HG03521 (cell line): Measurements from ENCODE around the gene OR1N2.
"Not testable (repeated sequence)": the region's sequence is repeated elsewhere in the genome, so short reads cannot be mapped to it uniquely, and the experiment has no call there.

Experiments used
- ATAC-seq: cut with Tn5 transposase; IDR thresholded peaks from one replicate; pipeline ENCODE4 v1.9.1; 2021; ENCODE audit warnings: mild to moderate bottlenecking, moderate library complexity; ENCODE audit not compliant: unreplicated experiment

Gene OR1N2, protein sequence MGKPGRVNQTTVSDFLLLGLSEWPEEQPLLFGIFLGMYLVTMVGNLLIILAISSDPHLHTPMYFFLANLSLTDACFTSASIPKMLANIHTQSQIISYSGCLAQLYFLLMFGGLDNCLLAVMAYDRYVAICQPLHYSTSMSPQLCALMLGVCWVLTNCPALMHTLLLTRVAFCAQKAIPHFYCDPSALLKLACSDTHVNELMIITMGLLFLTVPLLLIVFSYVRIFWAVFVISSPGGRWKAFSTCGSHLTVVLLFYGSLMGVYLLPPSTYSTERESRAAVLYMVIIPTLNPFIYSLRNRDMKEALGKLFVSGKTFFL

GRCh38 chr9:122552812-122553211, at the start of gene OR1N2:
TSS of gene OR1N2 (plus strand) at chr9:122553112. CDS start at chr9:122553212, 100 bp downstream.
- no peak for ATAC-seq

DNA sequence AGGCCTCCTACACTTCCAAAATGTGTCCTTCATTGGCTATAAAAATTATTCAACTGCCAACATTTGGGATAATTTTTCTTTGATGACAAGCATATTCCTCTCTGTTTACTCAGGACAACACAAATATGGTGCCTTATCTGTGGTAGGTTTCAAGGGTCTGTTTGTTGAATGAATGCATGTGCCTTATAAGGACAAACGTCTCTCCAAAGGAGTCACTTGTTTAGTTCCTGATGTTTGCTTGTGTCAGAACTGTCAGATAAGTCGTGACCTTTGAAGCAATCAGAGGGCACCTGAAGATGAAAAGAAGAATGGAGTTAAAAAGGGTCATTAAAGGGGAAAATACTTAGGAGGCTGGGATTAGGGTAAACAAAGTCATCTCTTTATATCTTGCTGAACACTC, 45.9 kb upstream of the OR1N2 start:
- no peak for ATAC-seq

DNA sequence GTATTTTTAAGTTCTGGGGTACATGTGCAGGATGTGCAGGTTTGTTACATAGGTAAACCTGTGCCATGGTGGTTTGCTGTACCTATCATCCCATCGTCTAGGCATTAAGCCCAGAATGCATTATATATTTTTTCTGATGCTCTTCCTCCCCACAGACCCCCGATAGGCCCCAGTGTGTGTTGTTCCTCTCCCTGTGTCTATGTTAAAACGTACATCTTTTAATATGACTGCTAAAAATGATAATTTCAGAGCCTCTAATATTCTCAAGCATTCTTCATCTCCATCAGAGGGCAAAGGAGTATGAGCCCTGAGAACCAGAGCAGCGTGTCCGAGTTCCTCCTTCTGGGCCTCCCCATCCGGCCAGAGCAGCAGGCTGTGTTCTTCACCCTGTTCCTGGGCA, 42.4 kb upstream of the OR1N2 start, which contains the start of gene OR1J2:
OR1J2 (plus strand) TSS at position 301 of the 400 bp plus-strand sequence; CDS start at position 301, 0 bp downstream.
- no peak for ATAC-seq

- ATAC-seq, result no peak
These were observed 34.7 kb upstream of the OR1N2 start for GRCh38 chr9:122518226-122518625.

GRCh38 chr9:122518841-122519240, 34.1 kb upstream of the OR1N2 start, which contains the start of gene OR1J4:
TSS of gene OR1J4 (plus strand) at chr9:122519141. CDS start at chr9:122519141, 0 bp downstream.
- no peak for ATAC-seq

DNA sequence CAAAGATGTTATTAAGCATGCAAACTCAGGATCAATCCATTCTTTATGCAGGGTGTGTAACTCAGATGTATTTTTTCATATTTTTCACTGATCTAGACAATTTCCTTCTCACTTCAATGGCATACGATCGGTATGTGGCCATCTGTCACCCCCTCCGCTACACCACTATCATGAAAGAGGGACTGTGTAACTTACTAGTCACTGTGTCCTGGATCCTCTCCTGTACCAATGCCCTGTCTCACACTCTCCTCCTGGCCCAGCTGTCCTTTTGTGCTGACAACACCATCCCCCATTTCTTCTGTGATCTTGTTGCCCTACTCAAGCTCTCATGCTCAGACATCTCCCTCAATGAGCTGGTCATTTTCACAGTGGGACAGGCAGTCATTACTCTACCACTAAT, 33.5 kb upstream of the OR1N2 start:
- ATAC-seq, result no peak

- ATAC-seq, result no peak
These were observed 26.3 kb upstream of the OR1N2 start for GRCh38 chr9:122526602-122527001.

DNA sequence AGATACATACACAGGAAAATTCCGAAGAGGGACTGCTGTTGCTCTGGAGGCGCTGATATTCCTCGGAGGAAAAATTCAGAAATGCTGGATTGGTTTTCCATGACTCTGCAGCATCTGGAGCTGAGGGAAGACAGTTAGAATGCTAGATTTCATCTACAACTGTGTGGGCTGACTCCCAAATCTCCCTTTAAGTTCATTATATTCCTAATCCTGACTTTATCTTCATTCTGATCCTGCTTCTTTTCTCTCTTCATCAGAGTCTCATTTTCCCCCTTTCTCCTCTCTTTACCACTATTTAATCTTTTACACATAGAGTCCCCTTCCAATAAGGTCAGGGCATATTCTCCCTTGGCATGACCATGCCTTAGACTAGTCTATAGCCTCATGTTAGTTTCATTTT, 25.7 kb upstream of the OR1N2 start, which contains the start of gene OR1N1:
OR1N1 (minus strand) TSS at position 101 of the 400 bp plus-strand sequence; CDS start at position 101, 0 bp downstream.
- no peak for ATAC-seq

DNA sequence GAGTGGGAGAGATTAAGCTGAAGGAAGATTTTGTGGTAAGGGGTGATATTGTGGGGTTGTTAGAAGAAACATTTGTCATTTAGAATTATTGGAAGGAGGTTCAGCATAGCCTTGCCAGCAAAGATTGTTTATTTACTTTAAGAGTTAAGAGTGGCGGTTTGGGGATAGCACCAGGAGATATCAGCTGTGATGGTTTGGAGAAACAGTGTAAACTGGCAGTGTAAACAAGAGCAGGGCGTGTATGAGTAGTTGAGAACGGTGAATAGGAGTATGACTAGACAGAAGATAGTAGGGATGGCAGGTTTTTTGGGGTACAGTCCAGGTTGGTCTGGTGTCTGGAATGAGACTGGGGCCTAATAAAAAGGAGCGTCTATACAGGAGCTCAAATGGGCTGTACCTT, 21.8 kb upstream of the OR1N2 start:
- ATAC-seq, result not testable (repeated sequence)

DNA sequence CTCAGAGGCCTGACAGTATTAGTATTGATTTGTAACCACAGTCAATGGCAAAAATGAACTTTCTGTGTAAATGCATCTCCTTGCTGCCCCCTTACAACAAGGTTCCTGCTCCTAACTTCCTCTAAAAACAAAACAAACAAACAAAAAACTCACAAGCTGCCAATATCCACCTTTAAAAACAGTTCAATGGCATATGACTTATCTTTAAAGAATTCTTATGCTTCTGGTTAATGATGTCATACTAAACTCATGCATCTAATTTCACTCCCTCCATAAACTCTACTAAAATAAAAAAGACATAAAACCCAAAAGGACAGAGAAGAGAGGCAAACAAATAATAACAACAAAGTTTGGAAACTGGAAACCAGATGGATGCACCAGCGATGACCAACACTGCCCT, 16.8 kb upstream of the OR1N2 start:
- ATAC-seq, result no peak

DNA sequence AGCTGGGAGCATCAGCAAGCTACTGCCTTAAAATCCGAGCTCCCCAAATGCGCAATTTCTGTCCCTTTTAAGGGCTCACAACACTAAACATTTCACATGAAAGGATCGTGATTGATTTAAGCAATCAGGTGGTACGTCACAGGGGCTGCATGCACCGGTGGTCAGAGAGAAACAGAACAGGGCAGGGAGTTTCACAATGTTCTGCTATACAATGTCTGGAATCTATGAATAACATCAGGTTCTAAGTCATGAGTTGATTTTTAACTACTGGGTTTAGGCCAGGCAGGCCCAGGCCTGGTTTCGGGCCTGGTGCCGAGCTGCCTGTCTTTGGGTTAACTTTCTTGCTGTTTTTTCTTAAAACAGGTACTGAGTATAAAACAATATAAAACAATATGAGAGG, 15.8 kb upstream of the OR1N2 start:
- not testable (repeated sequence) for ATAC-seq

- no peak for ATAC-seq
These were observed 14.2 kb upstream of the OR1N2 start for GRCh38 chr9:122538757-122539156.

DNA sequence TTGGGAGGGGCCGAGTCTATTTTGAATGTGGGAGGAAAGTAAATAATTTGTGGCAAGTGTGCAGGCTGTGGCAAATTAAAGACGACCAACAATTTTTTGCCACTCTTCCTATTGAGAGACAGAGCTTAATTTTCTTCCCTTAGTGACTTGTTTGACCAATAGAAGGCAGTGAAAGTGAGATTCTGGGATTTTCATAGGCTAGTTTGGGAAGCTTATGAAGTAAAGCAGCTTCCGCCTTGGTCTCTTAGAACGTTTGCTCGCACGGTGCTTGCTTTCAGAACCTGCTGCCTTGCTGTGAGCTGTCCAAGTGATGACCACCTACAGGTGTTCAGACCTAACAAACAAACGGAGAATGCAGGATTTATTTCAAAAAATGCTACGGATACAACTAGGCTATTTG, 6.7 kb upstream of the OR1N2 start:
- no peak for ATAC-seq

GRCh38 chr9:122551371-122551770, 1.5 kb upstream of the OR1N2 start:
- no peak for ATAC-seq

GRCh38 chr9:122561446-122561845, 8.5 kb downstream of the OR1N2 start:
- ATAC-seq, result no peak

DNA sequence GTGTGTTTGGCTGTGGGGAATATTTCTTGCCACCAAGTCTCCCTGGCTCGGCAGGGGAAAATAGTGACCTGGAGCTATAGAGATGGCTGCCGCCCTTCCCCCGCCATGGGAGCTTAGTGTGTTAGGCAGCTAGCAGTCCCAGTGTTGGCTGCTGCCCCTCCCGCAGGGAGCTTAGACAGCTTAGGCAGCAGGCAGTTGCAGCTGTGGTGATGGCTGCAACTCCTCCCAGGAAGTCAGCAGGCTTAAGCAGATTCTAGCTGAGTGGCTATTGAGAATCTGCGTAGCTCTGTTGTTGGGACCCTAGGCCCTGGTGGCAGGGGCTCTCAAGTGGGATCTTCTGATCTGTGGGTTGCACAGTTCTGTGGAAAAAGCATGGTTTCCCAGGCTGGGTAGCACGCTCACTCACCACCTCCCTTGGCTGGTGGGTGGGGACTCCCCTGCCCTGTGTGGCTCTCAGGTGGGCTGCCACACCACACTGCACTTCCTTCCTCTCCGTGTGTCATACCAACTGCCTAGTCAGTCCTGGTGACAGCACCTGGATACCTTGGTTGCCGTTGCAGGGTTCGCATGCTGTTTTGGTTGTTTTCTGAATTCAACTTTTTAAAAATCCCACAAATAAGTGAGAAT, 9.3 kb downstream of the OR1N2 start:
- ATAC-seq, result no peak

GRCh38 chr9:122567901-122568300, 15.0 kb downstream of the OR1N2 start:
- ATAC-seq, result no peak

DNA sequence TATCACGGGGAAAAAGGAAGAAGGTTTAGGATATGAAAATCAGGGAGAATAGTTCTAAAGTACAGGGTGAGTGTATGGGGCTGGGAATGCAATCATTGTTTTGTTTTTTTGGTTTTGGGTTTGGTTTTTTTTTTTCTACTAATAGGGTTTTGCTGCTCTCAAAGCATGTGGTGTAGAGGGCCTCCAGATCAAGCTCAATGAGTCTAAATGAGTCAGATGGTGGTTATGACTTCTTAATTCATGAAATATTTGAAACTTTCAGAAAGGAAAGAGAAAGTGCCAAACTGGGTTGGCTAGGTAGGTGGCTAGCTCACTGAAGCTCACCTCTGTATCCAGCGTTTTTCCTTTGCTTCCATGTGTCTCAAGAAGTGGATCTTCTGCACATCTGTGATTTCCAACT, 19.5 kb downstream of the OR1N2 start:
- ATAC-seq, result no peak

GRCh38 chr9:122579874-122580273, 27.0 kb downstream of the OR1N2 start:
- ATAC-seq, result no peak

DNA sequence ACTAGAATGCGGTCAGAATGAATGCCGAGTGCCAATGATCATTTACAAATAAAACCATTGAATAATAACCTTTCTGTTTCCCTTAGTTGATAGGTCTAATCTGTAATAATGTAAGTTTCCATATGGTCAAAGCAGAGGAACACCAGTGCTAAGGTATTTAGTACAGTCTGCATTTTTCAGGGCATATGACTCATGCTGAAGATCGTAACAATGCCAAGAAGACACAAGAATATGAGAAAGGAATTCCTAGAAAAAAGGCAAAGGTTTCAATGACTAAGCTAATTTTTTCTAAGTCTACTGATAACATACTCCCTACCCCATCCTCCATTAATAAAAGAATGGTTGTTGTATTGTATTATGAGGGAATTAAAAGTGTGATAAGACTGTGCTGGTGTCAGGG, 27.4 kb downstream of the OR1N2 start:
- ATAC-seq, result no peak

GRCh38 chr9:122583284-122583683, 30.4 kb downstream of the OR1N2 start, which contains the start of gene OR1L8:
TSS of gene OR1L8 (minus strand) at chr9:122583384. CDS start at chr9:122568477, 14,907 bp downstream.
- ATAC-seq, result not testable (repeated sequence)
